Parathyroid adenoma (tissue), 2 donors: Measurements from ENCODE around the gene SOX2.

Experiments
- H2AFZ ChIP-seq: fragments of 300-600 bp; sonication (generic); one replicate; pipeline ENCODE4 v1.7.0; 2017; ENCODE audit warnings: antibody characterized with exemption, mild to moderate bottlenecking
- H3K27ac ChIP-seq: fragments of 300-600 bp; sonication (generic); one replicate; pipeline ENCODE4 v1.7.0; 2017
- H3K27me3 ChIP-seq: fragments of 300-600 bp; sonication (generic); one replicate; pipeline ENCODE4 v1.7.0; 2017; ENCODE audit warnings: low read length; ENCODE audit not compliant: control insufficient read depth, insufficient read depth
- H3K36me3 ChIP-seq: fragments of 300-600 bp; sonication (generic); one replicate; pipeline ENCODE4 v1.7.0; 2017; ENCODE audit warnings: low read length; ENCODE audit not compliant: control insufficient read depth, insufficient read depth
- H3K4me1 ChIP-seq: fragments of 300-600 bp; sonication (generic); one replicate; pipeline ENCODE4 v1.7.0; 2017; ENCODE audit warnings: control low read depth
- H3K4me2 ChIP-seq: fragments of 300-600 bp; sonication (generic); one replicate; pipeline ENCODE4 v1.7.0; 2017; ENCODE audit warnings: low read length
- H3K4me3 ChIP-seq: fragments of 300-600 bp; sonication (generic); one replicate; pipeline ENCODE4 v1.7.0; 2017; ENCODE audit warnings: low read depth, low read length
- H3K79me2 ChIP-seq: fragments of 300-600 bp; sonication (generic); one replicate; pipeline ENCODE4 v1.7.0; 2017; ENCODE audit warnings: control low read depth
- H3K9ac ChIP-seq: fragments of 300-600 bp; sonication (generic); one replicate; pipeline ENCODE4 v1.7.0; 2017; ENCODE audit warnings: mild to moderate bottlenecking
- H3K9me3 ChIP-seq: fragments of 300-600 bp; sonication (generic); one replicate; pipeline ENCODE4 v1.7.0; 2017; ENCODE audit warnings: low read length; ENCODE audit not compliant: control insufficient read depth
- TF ChIP-seq, protein P1 (sequence below): fragments of 300-600 bp; sonication (generic); IDR thresholded peaks from one replicate; pipeline ENCODE4 v1.7.0; 2017; ENCODE audit warnings: antibody characterized with exemption, mild to moderate bottlenecking
- donor health status: primary hyperparathyroidism.

Gene SOX2

DNA sequence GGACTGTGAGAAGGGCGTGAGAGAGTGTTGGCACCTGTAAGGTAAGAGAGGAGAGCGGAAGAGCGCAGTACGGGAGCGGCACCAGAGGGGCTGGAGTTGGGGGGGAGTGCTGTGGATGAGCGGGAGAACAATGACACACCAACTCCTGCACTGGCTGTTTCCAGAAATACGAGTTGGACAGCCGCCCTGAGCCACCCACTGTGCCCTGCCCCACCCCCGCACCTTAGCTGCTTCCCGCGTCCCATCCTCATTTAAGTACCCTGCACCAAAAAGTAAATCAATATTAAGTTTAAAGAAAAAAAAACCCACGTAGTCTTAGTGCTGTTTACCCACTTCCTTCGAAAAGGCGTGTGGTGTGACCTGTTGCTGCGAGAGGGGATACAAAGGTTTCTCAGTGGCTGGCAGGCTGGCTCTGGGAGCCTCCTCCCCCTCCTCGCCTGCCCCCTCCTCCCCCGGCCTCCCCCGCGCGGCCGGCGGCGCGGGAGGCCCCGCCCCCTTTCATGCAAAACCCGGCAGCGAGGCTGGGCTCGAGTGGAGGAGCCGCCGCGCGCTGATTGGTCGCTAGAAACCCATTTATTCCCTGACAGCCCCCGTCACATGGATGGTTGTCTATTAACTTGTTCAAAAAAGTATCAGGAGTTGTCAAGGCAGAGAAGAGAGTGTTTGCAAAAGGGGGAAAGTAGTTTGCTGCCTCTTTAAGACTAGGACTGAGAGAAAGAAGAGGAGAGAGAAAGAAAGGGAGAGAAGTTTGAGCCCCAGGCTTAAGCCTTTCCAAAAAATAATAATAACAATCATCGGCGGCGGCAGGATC is at the start of gene SOX2:
Gene SOX2 (plus strand): TSS at position 601 of the 811 bp plus-strand sequence. CDS start 436 bp downstream, outside the sequence.
- Histone ChIP-seq H3K27ac (no peak within 1 kb of the TSS), H3K4me2 (peak within 1 kb of the TSS; percentile 55), H2AFZ (peak within 1 kb of the TSS; percentile 34), H3K36me3 (no peaks in the 10 kb centered on the region), H3K4me1 (peaks cover 3% of the 10 kb centered on the region), H3K4me3 (no peak within 1 kb of the TSS), H3K27me3 (peaks cover 17% of the 10 kb centered on the region), H3K9me3 (no peaks in the 10 kb centered on the region), H3K79me2 (no peaks in the 10 kb centered on the region), H3K9ac (no peak within 1 kb of the TSS)
- TF ChIP-seq, protein P1, sequence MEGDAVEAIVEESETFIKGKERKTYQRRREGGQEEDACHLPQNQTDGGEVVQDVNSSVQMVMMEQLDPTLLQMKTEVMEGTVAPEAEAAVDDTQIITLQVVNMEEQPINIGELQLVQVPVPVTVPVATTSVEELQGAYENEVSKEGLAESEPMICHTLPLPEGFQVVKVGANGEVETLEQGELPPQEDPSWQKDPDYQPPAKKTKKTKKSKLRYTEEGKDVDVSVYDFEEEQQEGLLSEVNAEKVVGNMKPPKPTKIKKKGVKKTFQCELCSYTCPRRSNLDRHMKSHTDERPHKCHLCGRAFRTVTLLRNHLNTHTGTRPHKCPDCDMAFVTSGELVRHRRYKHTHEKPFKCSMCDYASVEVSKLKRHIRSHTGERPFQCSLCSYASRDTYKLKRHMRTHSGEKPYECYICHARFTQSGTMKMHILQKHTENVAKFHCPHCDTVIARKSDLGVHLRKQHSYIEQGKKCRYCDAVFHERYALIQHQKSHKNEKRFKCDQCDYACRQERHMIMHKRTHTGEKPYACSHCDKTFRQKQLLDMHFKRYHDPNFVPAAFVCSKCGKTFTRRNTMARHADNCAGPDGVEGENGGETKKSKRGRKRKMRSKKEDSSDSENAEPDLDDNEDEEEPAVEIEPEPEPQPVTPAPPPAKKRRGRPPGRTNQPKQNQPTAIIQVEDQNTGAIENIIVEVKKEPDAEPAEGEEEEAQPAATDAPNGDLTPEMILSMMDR, result no peak

DNA sequence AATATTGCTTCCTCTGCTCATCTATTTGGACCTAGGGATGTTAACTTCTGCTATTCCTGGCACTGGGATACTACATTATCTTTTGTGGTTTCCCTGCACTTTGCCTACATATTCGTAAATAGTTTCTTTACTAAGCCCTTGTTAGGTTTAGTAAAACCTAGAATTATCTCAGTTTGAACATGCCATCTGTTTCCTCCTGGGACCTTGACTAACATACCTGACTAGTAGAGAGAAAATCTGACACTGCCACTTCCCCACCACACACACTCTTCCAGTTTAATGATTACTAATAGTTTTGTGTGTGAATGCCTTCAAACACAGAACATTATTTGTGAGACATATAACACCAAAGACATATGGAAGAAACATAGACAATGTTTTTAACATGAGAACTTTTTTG is 28.2 kb upstream of the SOX2 start:
- Histone ChIP-seq H2AFZ (no peak overlapping the region), H3K27ac (no peak overlapping the region), H3K4me3 (no peak overlapping the region), H3K36me3 (no peaks in the 10 kb centered on the region), H3K27me3 (no peaks in the 10 kb centered on the region), H3K9me3 (no peaks in the 10 kb centered on the region), H3K4me1 (no peaks in the 10 kb centered on the region), H3K79me2 (no peaks in the 10 kb centered on the region), H3K4me2 (no peak overlapping the region), H3K9ac (no peak overlapping the region)
- TF ChIP-seq, protein P1, result no peak

DNA sequence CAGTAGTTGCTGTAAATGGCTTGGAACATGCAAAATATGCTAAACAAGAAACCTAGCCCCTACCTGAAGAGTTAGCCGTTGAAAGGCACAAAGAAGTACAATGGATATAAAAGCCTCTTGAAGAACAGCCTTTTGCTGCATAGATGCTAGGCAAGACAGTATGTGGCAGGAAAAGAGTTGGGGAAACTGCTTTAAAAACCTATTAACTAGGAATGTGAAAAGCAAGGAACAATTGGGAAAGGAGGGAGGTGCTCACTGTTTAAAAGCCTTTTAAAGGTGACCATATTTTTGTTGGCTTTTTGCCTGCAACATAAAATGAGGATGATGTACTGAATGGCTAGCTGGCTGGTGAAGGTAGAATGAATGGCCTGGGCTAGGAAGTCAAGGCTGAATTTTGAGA is 24.5 kb upstream of the SOX2 start:
- Histone ChIP-seq H3K79me2 (no peaks in the 10 kb centered on the region), H3K27me3 (no peaks in the 10 kb centered on the region), H3K9ac (no peak overlapping the region), H3K36me3 (no peaks in the 10 kb centered on the region), H3K4me3 (no peak overlapping the region), H3K4me1 (no peaks in the 10 kb centered on the region), H3K27ac (no peak overlapping the region), H2AFZ (no peak overlapping the region), H3K9me3 (no peaks in the 10 kb centered on the region), H3K4me2 (no peak overlapping the region)
- TF ChIP-seq, protein P1, result no peak

DNA sequence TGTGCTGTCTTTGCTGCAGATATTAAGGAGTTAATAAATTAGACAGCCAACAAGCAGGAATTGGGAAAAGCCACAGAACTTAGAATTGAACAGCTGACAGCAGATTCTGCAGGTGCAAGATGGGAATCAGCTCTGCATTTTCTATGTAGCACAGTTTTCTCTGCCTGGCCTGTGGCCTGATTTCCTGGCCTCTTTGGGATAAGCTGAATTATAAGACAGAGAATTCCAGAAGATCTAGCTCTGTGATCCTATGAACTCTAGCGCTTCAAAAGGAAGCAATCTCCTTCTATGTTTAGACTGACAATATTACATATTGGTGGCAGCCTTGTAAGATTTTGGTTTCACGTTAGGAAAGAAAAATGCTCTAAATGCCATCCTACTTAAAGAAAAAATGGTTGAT is 24.0 kb upstream of the SOX2 start:
- Histone ChIP-seq H3K27ac (no peak overlapping the region), H2AFZ (no peak overlapping the region), H3K9me3 (no peaks in the 10 kb centered on the region), H3K36me3 (no peaks in the 10 kb centered on the region), H3K4me1 (no peaks in the 10 kb centered on the region), H3K4me3 (no peak overlapping the region), H3K79me2 (no peaks in the 10 kb centered on the region), H3K4me2 (no peak overlapping the region), H3K27me3 (no peaks in the 10 kb centered on the region), H3K9ac (no peak overlapping the region)
- TF ChIP-seq, protein P1, result no peak

DNA sequence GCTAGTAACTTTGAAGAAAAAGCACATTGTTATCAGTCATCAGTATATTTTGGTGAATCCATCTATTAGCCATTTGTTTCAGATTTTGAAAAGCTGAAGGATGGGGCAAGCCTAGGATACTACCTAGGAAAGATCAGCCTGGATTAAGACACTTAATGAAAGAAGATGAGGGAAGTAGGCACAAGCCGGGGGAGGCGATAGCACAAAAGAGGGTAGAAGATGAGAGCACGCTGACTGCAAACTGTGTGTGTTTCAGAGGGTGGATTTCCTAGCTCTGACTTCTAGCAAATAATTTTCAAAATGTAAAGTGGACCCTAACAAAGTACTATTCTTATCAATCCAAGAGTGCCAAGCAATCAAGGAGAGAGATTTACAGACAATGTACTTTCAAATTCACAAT is 22.2 kb upstream of the SOX2 start:
- no peaks in the 10 kb centered on the region for H3K36me3 ChIP-seq
- no peak overlapping the region for H3K27ac ChIP-seq
- no peaks in the 10 kb centered on the region for H3K9me3 ChIP-seq
- no peak overlapping the region for H3K4me2 ChIP-seq
- H3K4me1 ChIP-seq, result no peaks in the 10 kb centered on the region
- H3K27me3 ChIP-seq, result no peaks in the 10 kb centered on the region
- no peak overlapping the region for H2AFZ ChIP-seq
- TF ChIP-seq, protein P1, result no peak
- H3K4me3 ChIP-seq, result no peak overlapping the region
- H3K79me2 ChIP-seq, result no peaks in the 10 kb centered on the region
- no peak overlapping the region for H3K9ac ChIP-seq
